Smooth muscle cell (in vitro differentiated cells): ENCODE results near the gene ZP1. TPM values are rescaled to one million over a fixed set of nuclear protein-coding genes. Genes with fewer than 3 reads are reported as not detected.

Experiments
- DNase-seq: peaks from one replicate; lab custom pipeline; 2025; ENCODE audit not compliant: unreplicated experiment; lab: John Stamatoyannopoulos, UW
- H2AFZ ChIP-seq: fragments of 200-600 bp; sonication (generic); 2 replicates; pipeline ENCODE4 v1.6.0; 2016; ENCODE audit warnings: antibody characterized with exemption, low read depth, mild to moderate bottlenecking
- H3F3A ChIP-seq: fragments of 200-600 bp; sonication (generic); 2 replicates; pipeline ENCODE4 v1.6.0; 2017; ENCODE audit warnings: antibody characterized with exemption, low read depth
- H3K27ac ChIP-seq: fragments of 200-600 bp; sonication (generic); 2 replicates; pipeline ENCODE4 v1.5.1; 2016; ENCODE audit warnings: low read depth, mild to moderate bottlenecking
- H3K27me3 ChIP-seq: fragments of 200-600 bp; sonication (generic); 2 replicates; pipeline ENCODE4 v1.6.1; 2016; ENCODE audit warnings: low read depth, mild to moderate bottlenecking
- H3K36me3 ChIP-seq: fragments of 200-600 bp; sonication (generic); 2 replicates; pipeline ENCODE4 v1.5.1; 2016; ENCODE audit warnings: low read depth
- H3K4me1 ChIP-seq: fragments of 200-600 bp; sonication (generic); 2 replicates; pipeline ENCODE4 v1.5.1; 2016; ENCODE audit warnings: low read depth
- H3K4me2 ChIP-seq: fragments of 200-600 bp; sonication (generic); 2 replicates; pipeline ENCODE4 v1.6.0; 2016; ENCODE audit warnings: mild to moderate bottlenecking
- H3K4me3 ChIP-seq: fragments of 200-600 bp; sonication (generic); 2 replicates; pipeline ENCODE4 v1.5.1; 2016; ENCODE audit warnings: mild to moderate bottlenecking
- H3K79me2 ChIP-seq: fragments of 200-600 bp; sonication (generic); 2 replicates; pipeline ENCODE4 v1.6.0; 2016; ENCODE audit warnings: low read depth, mild to moderate bottlenecking
- H3K9ac ChIP-seq: fragments of 200-600 bp; sonication (generic); 2 replicates; pipeline ENCODE4 v1.6.0; 2016; ENCODE audit warnings: low read depth
- H3K9me3 ChIP-seq: fragments of 200-600 bp; sonication (generic); replicated peaks from 2 replicates; pipeline ENCODE4 v1.5.1; 2016; ENCODE audit warnings: low read depth
- H4K20me1 ChIP-seq: fragments of 200-600 bp; sonication (generic); 2 replicates; pipeline ENCODE4 v1.6.0; 2016; ENCODE audit warnings: low read depth
- CTCF ChIP-seq: fragments of 200-600 bp; sonication (generic); IDR thresholded peaks from 2 replicates; pipeline ENCODE4 v1.5.1; 2017; ENCODE audit warnings: borderline replicate concordance, mild to moderate bottlenecking, antibody characterized with exemption; ENCODE audit not compliant: insufficient read depth, poor library complexity, severe bottlenecking
- WGBS: methylation state at CpG from one replicate; pipeline ENCODE4 v1.1.7; 2016; ENCODE audit warnings: low lambda C conversion rate; 5-methylcytosine and 5-hydroxymethylcytosine counted together
- polyA plus RNA-seq: library from polyadenylated mRNA; unstranded; fragments of >200 nt; fragmentation: Nextera tagmentation; extraction: Ambion mirVana; gene quantifications from 2 replicates; pipeline ENCODE4 v1.2.1, GENCODE V29; 2016
- total RNA-seq: library from RNA; depleted of rRNA; stranded (reverse); fragments of >200 nt; gene quantifications from 2 replicates; pipeline ENCODE4 v1.2.3, GENCODE V29; 2014

ZP1 gene
- total and polyA plus RNA-seq, 2 experiments from 2014 or later = 0.94 to 2.9 TPM

GRCh38 chr11:60916669-60917206, 49.4 kb downstream of the ZP1 start:
- no peak overlapping the region for H3K9ac ChIP-seq
- no peaks in the 10 kb centered on the region for H3F3A ChIP-seq
- H3K79me2 ChIP-seq = peaks cover 32% of the 10 kb centered on the region
- H3K27ac ChIP-seq = no peak overlapping the region
- DNase-seq = no peak
- H3K4me3 ChIP-seq = no peak overlapping the region
- no peaks in the 10 kb centered on the region for H3K36me3 ChIP-seq
- TF ChIP-seq CTCF = no peak
- no peaks in the 10 kb centered on the region for H3K9me3 ChIP-seq
- H3K4me2 ChIP-seq = no peak overlapping the region
- H3K27me3 ChIP-seq = no peaks in the 10 kb centered on the region
- no peak overlapping the region for H2AFZ ChIP-seq
- WGBS = 98% methylated on average over 3 of the region's 3 CpGs
- H3K4me1 ChIP-seq = peaks cover 16% of the 10 kb centered on the region
- peaks cover 19% of the 10 kb centered on the region for H4K20me1 ChIP-seq

- Histone ChIP-seq H2AFZ (no peak overlapping the region), H3K9me3 (no peaks in the 10 kb centered on the region), H3K9ac (no peak overlapping the region), H3K4me2 (no peak overlapping the region), H3K36me3 (no peaks in the 10 kb centered on the region), H3K4me3 (no peak overlapping the region), H3K79me2 (peaks cover 32% of the 10 kb centered on the region), H3F3A (no peaks in the 10 kb centered on the region), H3K4me1 (peaks cover 16% of the 10 kb centered on the region), H3K27me3 (no peaks in the 10 kb centered on the region), H4K20me1 (peaks cover 19% of the 10 kb centered on the region), H3K27ac (no peak overlapping the region)
- no peak for DNase-seq
- TF ChIP-seq CTCF = no peak
- 100% methylated on average over 1 of the region's 1 CpG for WGBS
Observed at GRCh38 chr11:60917267-60917666, 49.9 kb downstream of the ZP1 start.

GRCh38 chr11:60918251-60918938, 51.1 kb downstream of the ZP1 start:
- H3K27ac ChIP-seq = no peak overlapping the region
- peaks cover 32% of the 10 kb centered on the region for H3K79me2 ChIP-seq
- DNase-seq = no peak
- no peaks in the 10 kb centered on the region for H3F3A ChIP-seq
- H3K9ac ChIP-seq = no peak overlapping the region
- no peaks in the 10 kb centered on the region for H3K9me3 ChIP-seq
- H3K4me3 ChIP-seq = no peak overlapping the region
- H3K27me3 ChIP-seq = no peaks in the 10 kb centered on the region
- H2AFZ ChIP-seq = no peak overlapping the region
- WGBS = 83% methylated on average over 4 of the region's 4 CpGs
- H3K4me1 ChIP-seq = peaks cover 12% of the 10 kb centered on the region
- no peak for TF ChIP-seq CTCF
- no peaks in the 10 kb centered on the region for H3K36me3 ChIP-seq
- no peak overlapping the region for H3K4me2 ChIP-seq
- H4K20me1 ChIP-seq = peaks cover 19% of the 10 kb centered on the region

- Histone ChIP-seq H3K79me2 (peaks cover 32% of the 10 kb centered on the region), H3K4me1 (peaks cover 10% of the 10 kb centered on the region), H3K9me3 (no peaks in the 10 kb centered on the region), H3F3A (no peaks in the 10 kb centered on the region), H3K4me3 (no peak overlapping the region), H3K9ac (no peak overlapping the region), H3K4me2 (no peak overlapping the region), H3K27me3 (no peaks in the 10 kb centered on the region), H3K27ac (no peak overlapping the region), H4K20me1 (peaks cover 19% of the 10 kb centered on the region), H2AFZ (no peak overlapping the region), H3K36me3 (no peaks in the 10 kb centered on the region)
- no peak for TF ChIP-seq CTCF
- no peak for DNase-seq
- WGBS = 41% methylated on average over 2 of the region's 2 CpGs
Observed at GRCh38 chr11:60918939-60919265, 51.6 kb downstream of the ZP1 start.
